NCI-H2107 treated with DMSO at 0.1 percent for 48 hours (cell line): Measurements from ENCODE around the gene OR51B2.
"Not testable (repeated sequence)": the region's sequence is repeated elsewhere in the genome, so short reads cannot be mapped to it uniquely, and the experiment has no call there.

Source experiments
- DNase-seq: peaks from one replicate; lab custom pipeline; 2025; ENCODE audit not compliant: unreplicated experiment; lab: John Stamatoyannopoulos, UW

Gene OR51B2, protein sequence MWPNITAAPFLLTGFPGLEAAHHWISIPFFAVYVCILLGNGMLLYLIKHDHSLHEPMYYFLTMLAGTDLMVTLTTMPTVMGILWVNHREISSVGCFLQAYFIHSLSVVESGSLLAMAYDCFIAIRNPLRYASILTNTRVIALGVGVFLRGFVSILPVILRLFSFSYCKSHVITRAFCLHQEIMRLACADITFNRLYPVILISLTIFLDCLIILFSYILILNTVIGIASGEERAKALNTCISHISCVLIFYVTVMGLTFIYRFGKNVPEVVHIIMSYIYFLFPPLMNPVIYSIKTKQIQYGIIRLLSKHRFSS

GRCh38 chr11:5324197-5324596 lies at the start of gene OR51B2:
Gene OR51B2 (minus strand): TSS chr11:5324297. CDS start chr11:5324297, 0 bp downstream.
- no peak for DNase-seq

DNA sequence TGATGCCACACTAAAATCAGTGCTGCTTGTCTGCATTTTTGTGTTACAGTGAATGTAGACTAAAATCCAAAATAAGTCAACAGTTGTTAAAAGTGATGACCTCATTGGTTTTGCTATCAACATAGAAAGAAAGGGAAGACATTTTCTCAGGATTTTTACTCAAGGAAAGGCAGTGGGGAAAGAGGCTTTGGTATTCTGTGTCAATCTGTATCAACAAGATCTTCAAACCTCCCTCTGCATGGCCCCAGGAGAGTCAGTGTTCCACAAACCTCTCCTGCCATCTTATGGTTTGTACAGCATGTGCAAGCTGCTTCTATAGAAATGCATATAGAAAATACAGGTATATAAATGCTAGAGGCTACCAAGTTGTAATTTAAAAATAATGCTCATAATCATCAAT lies 45.7 kb upstream of the OR51B2 start:
- DNase-seq, result no peak

DNA sequence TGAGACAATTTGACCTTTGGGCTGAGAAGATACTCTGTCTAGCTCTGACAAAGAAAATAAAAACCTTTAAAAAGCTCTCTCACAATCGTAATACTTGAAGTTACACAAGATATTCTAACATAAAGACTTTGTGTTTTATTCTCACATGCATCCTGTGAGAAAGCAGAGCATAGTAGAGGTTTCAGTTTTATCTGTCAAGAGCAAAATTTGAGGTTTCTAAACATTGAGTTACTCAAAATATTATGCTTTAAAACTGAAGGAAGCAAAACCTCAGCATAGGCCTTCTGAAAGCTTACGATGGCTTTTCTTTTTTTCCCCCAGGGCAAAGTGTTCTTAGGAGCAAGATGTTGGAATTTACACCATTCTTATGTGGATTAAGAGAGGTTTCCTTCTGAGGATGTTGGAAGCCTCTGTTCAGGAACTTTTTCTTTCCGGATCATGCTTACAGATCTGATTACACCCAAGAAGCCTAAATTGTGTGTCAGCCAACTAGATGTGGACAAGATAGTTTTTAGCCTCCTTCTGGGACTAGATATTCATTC lies 44.5 kb upstream of the OR51B2 start:
- DNase-seq, result no peak

DNA sequence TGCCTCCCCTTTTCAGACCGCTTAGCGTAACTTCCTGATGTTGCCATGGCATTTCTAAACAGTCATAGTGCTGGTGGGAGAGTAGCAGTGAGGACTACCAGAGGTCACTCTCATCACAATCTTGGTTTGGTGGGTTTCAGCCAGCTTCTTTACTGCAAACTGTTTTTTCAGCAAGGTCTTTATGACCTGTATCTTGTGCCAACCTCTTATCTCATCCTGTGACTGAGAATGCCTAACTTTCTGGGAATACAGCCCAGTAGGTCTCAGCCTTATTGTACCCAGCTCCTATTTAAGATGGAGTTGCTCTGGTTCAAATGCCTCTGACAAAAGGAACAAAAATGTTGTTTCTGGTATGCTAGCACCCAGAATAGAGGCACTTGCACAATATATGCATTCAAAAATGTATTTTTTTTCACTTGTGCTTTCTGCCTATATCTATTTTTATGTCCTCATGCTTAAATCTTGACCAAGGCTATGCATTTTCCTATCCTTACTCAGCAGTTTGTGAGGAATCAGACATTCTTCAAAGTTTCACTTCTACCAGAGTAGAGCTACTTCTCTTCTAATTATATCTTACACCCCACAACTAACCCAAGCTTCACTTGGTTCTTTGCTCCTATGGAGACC lies 43.5 kb upstream of the OR51B2 start:
- DNase-seq, result no peak

DNA sequence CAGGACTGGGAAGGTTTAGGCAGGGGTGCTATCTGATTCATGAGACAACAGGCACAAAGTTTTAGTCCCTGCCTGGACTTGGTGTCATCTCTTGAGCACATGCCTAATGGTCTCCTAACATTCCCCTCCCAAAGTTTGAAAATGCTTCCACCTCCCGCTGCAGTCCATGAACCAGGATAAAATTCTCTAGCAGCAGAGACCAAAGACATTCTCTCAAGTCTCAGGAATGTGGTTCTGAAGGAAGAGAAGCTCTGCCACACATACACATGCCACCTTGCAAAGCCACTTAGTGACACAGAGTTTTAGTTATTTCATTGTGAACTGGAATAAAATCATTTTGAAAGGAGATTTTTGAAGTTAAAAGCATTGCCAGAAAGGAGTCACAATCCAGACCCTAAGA lies 42.8 kb upstream of the OR51B2 start:
- no peak for DNase-seq

- DNase-seq, result not testable (repeated sequence)
Measured at GRCh38 chr11:5366365-5366764, 42.3 kb upstream of the OR51B2 start.

- no peak for DNase-seq
Measured at GRCh38 chr11:5364214-5364613, 40.1 kb upstream of the OR51B2 start.

GRCh38 chr11:5363679-5364078 lies 39.6 kb upstream of the OR51B2 start:
- DNase-seq, result no peak

DNA sequence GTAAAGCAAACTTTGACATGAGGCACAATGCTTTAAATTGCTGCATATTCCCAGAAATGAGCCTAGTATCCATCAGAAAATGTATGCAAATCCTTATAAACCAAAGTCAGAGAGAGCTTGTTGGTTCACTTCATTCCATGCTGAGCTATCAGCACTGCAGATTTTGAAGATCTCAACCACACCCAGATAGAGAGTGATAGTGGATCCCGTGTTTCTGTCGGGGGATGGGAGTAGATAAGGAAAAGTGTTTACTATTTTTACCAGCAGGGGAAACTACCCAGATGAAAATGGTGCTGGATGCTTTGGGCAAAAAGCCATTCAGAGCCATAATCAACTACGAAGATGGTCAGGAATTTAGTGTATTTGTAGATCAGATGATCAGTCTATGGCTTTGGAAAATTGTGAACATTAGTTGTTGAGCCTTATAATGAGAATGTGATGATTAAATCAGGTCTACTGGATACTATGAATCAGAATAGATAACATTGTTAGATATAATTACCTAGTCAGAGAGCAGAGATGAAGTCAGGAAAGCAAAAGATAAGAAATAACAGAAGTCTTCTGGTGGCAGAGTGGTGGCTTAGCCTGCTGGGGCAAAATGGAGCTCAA lies 38.0 kb upstream of the OR51B2 start:
- DNase-seq, result no peak

- DNase-seq, result not testable (repeated sequence)
Measured at GRCh38 chr11:5356031-5356430, 31.9 kb upstream of the OR51B2 start.

DNA sequence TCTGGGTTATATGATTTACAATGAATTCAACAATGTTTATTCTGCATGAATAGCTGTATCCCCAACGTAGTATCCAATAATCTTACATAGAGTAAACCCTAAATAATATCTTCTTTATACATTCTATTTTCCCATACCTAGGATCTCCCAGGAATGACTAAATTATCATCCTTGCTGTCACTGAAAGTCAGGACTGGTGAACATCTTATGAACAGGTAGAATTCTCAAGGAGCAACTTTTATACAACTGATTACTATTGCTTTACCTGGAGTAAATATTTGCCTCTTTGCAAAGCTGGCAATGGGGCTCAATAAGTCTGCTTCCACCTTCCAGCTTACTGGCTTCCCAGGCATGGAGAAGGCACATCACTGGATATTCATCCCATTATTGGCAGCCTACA lies 27.1 kb upstream of the OR51B2 start, which contains the start of gene OR51B6:
TSS of gene OR51B6 (plus strand) at position 301 of the 400 bp plus-strand sequence. CDS start at position 301, 0 bp downstream.
- no peak for DNase-seq

DNA sequence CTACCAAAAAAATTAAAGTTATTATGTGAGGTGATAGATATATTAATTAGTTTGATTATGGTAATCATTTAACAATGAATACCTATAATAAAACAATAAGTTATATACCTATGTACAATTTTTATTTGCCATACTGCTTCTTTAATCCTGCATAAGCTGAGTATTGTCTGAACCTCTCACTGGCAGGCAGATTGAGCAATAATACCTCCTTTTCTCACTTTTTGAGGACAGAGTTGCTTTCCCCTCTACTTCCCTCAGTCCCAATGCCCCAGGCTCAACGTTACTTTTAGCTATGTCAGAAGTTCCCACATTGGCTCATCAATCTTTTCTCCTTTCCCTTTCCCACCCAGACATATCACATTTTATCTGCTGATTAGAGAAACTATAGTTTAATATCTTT lies 25.5 kb upstream of the OR51B2 start:
- no peak for DNase-seq

- no peak for DNase-seq
Measured at GRCh38 chr11:5348551-5349194, 24.6 kb upstream of the OR51B2 start.

- DNase-seq, result no peak
Measured at GRCh38 chr11:5345831-5346230, 21.7 kb upstream of the OR51B2 start.

DNA sequence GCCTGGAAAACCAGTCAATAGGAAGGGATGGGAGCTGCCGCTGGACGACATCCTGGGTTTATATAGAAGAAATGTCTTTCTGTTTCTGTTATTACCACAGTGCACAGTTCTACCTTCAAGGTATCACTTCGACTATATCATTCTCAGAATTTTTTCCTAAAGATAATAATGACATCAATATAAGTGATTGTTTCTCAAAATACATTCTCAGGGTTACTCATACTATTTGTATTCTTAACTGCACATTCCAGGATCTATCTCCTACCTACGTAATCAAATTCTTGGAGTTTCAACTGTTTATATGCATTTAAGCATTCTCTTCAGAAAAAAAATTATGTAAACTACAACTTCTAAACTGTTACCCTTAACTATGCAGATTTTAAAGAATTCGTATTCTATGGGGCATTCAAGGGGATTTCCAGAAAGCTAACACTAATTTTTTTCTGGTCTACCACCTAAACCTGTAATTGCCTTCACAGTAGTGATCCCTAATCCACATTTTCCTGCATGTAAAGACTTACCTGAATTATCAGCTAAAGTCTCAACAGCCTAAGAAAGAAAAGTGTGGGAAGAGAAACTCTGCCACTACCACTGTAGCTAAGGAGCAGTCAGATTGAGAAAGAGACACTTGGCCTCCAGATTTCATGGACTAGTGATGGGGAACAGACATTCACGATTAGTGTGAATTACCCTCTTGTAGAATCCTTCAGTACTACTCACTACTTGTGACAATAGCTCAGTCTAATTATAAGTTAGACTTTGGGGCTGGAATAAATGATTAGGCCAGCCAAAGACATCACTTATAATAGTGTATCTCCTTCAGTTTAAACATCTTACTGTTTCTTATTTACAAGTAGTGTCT lies 19.6 kb upstream of the OR51B2 start, which contains the start of gene OR51B5:
TSS of gene OR51B5 (minus strand) at position 51 of the 862 bp plus-strand sequence. CDS start at position 51, 0 bp downstream.
- DNase-seq, result no peak

- no peak for DNase-seq
Measured at GRCh38 chr11:5339771-5340322, 15.8 kb upstream of the OR51B2 start.

DNA sequence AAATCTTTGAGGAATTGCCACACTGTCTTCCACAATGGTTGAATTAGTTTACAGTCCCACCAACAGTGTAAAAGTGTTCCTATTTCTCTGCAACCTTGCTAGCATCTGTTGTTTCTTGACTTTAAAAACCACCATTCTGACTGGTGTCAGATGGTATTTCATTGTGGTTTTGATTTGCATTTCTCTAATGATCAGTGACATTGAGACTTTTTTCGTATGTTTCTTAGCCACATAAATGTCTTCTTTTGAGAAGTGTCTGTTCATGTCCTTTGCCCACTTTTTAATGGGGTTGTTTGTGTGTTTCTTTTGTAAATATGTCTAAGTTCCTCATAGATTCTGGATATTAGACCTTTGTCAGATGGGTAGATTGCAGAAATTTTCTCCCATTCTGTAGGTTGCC lies 13.2 kb upstream of the OR51B2 start:
- DNase-seq, result not testable (repeated sequence)

- DNase-seq, result no peak
Measured at GRCh38 chr11:5336331-5336730, 12.2 kb upstream of the OR51B2 start.

GRCh38 chr11:5335170-5335569 lies 11.1 kb upstream of the OR51B2 start:
- DNase-seq, result no peak

DNA sequence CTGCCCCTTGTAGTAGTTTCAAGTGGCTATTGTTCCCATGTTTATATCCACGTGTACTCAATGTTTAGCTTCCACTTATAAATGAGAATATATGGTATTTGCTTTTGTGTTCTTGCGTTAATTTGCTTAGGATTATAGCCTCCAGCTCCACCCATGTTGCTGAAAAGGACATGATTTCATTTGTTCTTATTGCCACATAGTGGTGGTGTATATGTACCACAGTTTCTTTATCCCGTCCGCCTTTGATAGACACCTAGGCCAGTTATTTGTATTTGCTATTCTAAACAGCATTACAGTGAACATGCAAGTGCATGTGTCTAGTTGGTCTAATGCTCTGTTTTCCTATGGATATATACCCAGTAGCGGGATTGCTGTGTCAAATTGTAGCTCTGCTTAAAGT lies 6.8 kb downstream of the OR51B2 start:
- DNase-seq, result no peak
